Neural crest cell (in vitro differentiated cells): ENCODE measurements around the gene CGREF1. TPM values are rescaled to one million over a fixed set of nuclear protein-coding genes. Genes with fewer than 3 reads are reported as not detected.
A peak's percentile ranks its signal among the peaks of the same experiment; 100 is the strongest.

Source experiments
- DNase-seq: peaks from one replicate; pipeline ENCODE4 v3.0.0; 2021; ENCODE audit warnings: low read depth, mixed read lengths, low spot score
- H3K27ac Mint-ChIP-seq: one replicate; pipeline ENCODE4 v1.8.0; 2021; ENCODE audit warnings: mild to moderate bottlenecking, mixed read lengths; ENCODE audit not compliant: unreplicated experiment
- H3K27me3 Mint-ChIP-seq: 2 replicates; pipeline ENCODE4 v1.8.0; 2021; ENCODE audit warnings: low read depth, mild to moderate bottlenecking, mixed read lengths
- H3K36me3 Mint-ChIP-seq: 2 replicates; pipeline ENCODE4 v1.8.0; 2021; ENCODE audit warnings: low read depth, mild to moderate bottlenecking, mixed read lengths
- H3K4me1 Mint-ChIP-seq: 2 replicates; pipeline ENCODE4 v1.8.0; 2021; ENCODE audit warnings: mixed read lengths
- H3K4me3 Mint-ChIP-seq: one replicate; pipeline ENCODE4 v1.8.0; 2021; ENCODE audit warnings: mild to moderate bottlenecking, mixed read lengths
- H3K9me3 Mint-ChIP-seq: 2 replicates; pipeline ENCODE4 v1.8.0; 2021; ENCODE audit warnings: mixed read lengths
- CTCF ChIP-seq: fragments of 200-600 bp; sonication (generic); conservative IDR thresholded peaks from 2 replicates; pipeline ENCODE4 v1.5.0; 2021; ENCODE audit warnings: antibody characterized with exemption, mild to moderate bottlenecking
- total RNA-seq: library from RNA; stranded (reverse); gene quantifications from 2 replicates; pipeline ENCODE4 v1.2.1, GENCODE V29; 2021

CGREF1 gene
- total RNA-seq, 1 donor from 2014 or later, result 2.1 TPM

- H3K9me3 Mint-ChIP-seq, result no peaks in the 10 kb centered on the region
- no peaks in the 10 kb centered on the region for H3K36me3 Mint-ChIP-seq
- no peak overlapping the region for H3K4me3 Mint-ChIP-seq
- H3K27me3 Mint-ChIP-seq, result no peaks in the 10 kb centered on the region
- H3K4me1 Mint-ChIP-seq, result no peaks in the 10 kb centered on the region
- TF ChIP-seq CTCF, result no peak
- H3K27ac Mint-ChIP-seq, result no peak overlapping the region
- no peak for DNase-seq
Observed at GRCh38 chr2:27159271-27159670, 40.3 kb upstream of the CGREF1 start.

GRCh38 chr2:27158468-27158867, 39.5 kb upstream of the CGREF1 start:
- H3K9me3 Mint-ChIP-seq, result no peaks in the 10 kb centered on the region
- DNase-seq, result no peak
- no peaks in the 10 kb centered on the region for H3K36me3 Mint-ChIP-seq
- no peaks in the 10 kb centered on the region for H3K4me1 Mint-ChIP-seq
- TF ChIP-seq CTCF, result no peak
- H3K4me3 Mint-ChIP-seq, result no peak overlapping the region
- no peaks in the 10 kb centered on the region for H3K27me3 Mint-ChIP-seq
- H3K27ac Mint-ChIP-seq, result peak overlapping the region; percentile 50

DNA sequence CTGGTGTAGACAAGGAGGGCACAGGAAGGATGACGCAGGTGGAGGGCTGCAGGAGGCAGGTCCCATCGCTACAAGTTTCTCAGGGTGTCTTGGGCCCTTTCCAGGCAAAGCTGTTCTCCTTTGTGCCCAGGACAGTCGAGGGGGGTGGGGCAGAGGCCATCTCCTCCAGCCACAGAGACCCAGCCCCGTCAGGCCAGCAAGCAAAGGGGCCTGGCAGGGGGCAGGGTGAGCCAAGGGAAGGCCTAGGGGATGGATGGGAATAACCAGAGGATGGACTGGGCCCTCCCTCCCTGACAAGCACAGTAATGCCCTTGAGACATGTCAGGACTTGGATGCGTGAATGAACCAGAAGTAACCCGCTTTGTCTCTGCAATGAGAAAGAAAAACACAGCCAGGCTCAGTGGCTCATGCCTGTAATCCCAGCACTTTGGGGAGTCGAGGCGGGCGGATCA, 36.2 kb upstream of the CGREF1 start:
- Mint-ChIP-seq H3K4me1 (no peaks in the 10 kb centered on the region), H3K27ac (no peak overlapping the region), H3K36me3 (no peaks in the 10 kb centered on the region), H3K27me3 (no peaks in the 10 kb centered on the region), H3K4me3 (no peak overlapping the region), H3K9me3 (no peaks in the 10 kb centered on the region)
- no peak for TF ChIP-seq CTCF
- no peak for DNase-seq

- no peak overlapping the region for H3K27ac Mint-ChIP-seq
- DNase-seq, result no peak
- no peak overlapping the region for H3K4me3 Mint-ChIP-seq
- no peak for TF ChIP-seq CTCF
- no peaks in the 10 kb centered on the region for H3K9me3 Mint-ChIP-seq
- H3K36me3 Mint-ChIP-seq, result no peaks in the 10 kb centered on the region
- H3K4me1 Mint-ChIP-seq, result no peaks in the 10 kb centered on the region
- H3K27me3 Mint-ChIP-seq, result no peaks in the 10 kb centered on the region
Observed at GRCh38 chr2:27154488-27154887, 35.6 kb upstream of the CGREF1 start.

- Mint-ChIP-seq H3K27me3 (no peaks in the 10 kb centered on the region), H3K4me3 (no peak overlapping the region), H3K27ac (no peak overlapping the region), H3K4me1 (no peaks in the 10 kb centered on the region), H3K9me3 (no peaks in the 10 kb centered on the region), H3K36me3 (no peaks in the 10 kb centered on the region)
- DNase-seq, result no peak
- TF ChIP-seq CTCF, result no peak
Observed at GRCh38 chr2:27152796-27153464, 34.0 kb upstream of the CGREF1 start.
